Measurements from ENCODE around the gene RCAN3.
"Not testable (repeated sequence)": the region's sequence is repeated elsewhere in the genome, so short reads cannot be mapped to it uniquely, and the experiment has no call there.

The RCAN3 gene

GRCh38 chr1:24520282-24520681 is 17.6 kb downstream of the RCAN3 start:
- H3K9me3 ChIP-seq (ENCODE audit: control insufficient read depth, insufficient read depth, low read length); H3K4me3 ChIP-seq (ENCODE audit: low read depth, low read length); H3K27me3 ChIP-seq (ENCODE audit: control insufficient read depth, insufficient read depth, low read length); H3K36me3 ChIP-seq (ENCODE audit: control insufficient read depth, insufficient read depth, low read length); H3K4me1 ChIP-seq (ENCODE audit: control insufficient read depth, insufficient read depth, low read length); H3K9ac ChIP-seq (ENCODE audit: low read depth, low read length): not testable (repeated sequence)

- Histone ChIP-seq H3K4me3 (ENCODE audit: low read depth, low read length) (no peak overlapping the region), H3K9ac (ENCODE audit: low read depth, low read length) (no peak overlapping the region), H3K36me3 (ENCODE audit: control insufficient read depth, insufficient read depth, low read length) (no peaks in the 10 kb centered on the region), H3K9me3 (ENCODE audit: control insufficient read depth, insufficient read depth, low read length) (no peaks in the 10 kb centered on the region), H3K4me1 (ENCODE audit: control insufficient read depth, insufficient read depth, low read length) (no peaks in the 10 kb centered on the region), H3K27me3 (ENCODE audit: control insufficient read depth, insufficient read depth, low read length) (no peaks in the 10 kb centered on the region)
Observed at GRCh38 chr1:24525606-24526005, 23.0 kb downstream of the RCAN3 start.

- Histone ChIP-seq H3K9me3 (ENCODE audit: control insufficient read depth, insufficient read depth, low read length) (no peaks in the 10 kb centered on the region), H3K4me3 (ENCODE audit: low read depth, low read length) (no peak overlapping the region), H3K9ac (ENCODE audit: low read depth, low read length) (no peak overlapping the region), H3K4me1 (ENCODE audit: control insufficient read depth, insufficient read depth, low read length) (no peaks in the 10 kb centered on the region), H3K27me3 (ENCODE audit: control insufficient read depth, insufficient read depth, low read length) (no peaks in the 10 kb centered on the region), H3K36me3 (ENCODE audit: control insufficient read depth, insufficient read depth, low read length) (no peaks in the 10 kb centered on the region)
Observed at GRCh38 chr1:24526045-24526444, 23.4 kb downstream of the RCAN3 start.

GRCh38 chr1:24526940-24527542 is 24.4 kb downstream of the RCAN3 start:
- H3K27me3 ChIP-seq (ENCODE audit: control insufficient read depth, insufficient read depth, low read length), result no peaks in the 10 kb centered on the region
- no peak overlapping the region for H3K9ac ChIP-seq (ENCODE audit: low read depth, low read length)
- H3K9me3 ChIP-seq (ENCODE audit: control insufficient read depth, insufficient read depth, low read length), result no peaks in the 10 kb centered on the region
- no peaks in the 10 kb centered on the region for H3K36me3 ChIP-seq (ENCODE audit: control insufficient read depth, insufficient read depth, low read length)
- H3K4me1 ChIP-seq (ENCODE audit: control insufficient read depth, insufficient read depth, low read length), result no peaks in the 10 kb centered on the region
- no peak overlapping the region for H3K4me3 ChIP-seq (ENCODE audit: low read depth, low read length)

- Histone ChIP-seq H3K9me3 (ENCODE audit: control insufficient read depth, insufficient read depth, low read length) (no peaks in the 10 kb centered on the region), H3K4me3 (ENCODE audit: low read depth, low read length) (no peak overlapping the region), H3K4me1 (ENCODE audit: control insufficient read depth, insufficient read depth, low read length) (no peaks in the 10 kb centered on the region), H3K36me3 (ENCODE audit: control insufficient read depth, insufficient read depth, low read length) (no peaks in the 10 kb centered on the region), H3K9ac (ENCODE audit: low read depth, low read length) (no peak overlapping the region), H3K27me3 (ENCODE audit: control insufficient read depth, insufficient read depth, low read length) (no peaks in the 10 kb centered on the region)
Observed at GRCh38 chr1:24528744-24529143, 26.1 kb downstream of the RCAN3 start.

- not testable (repeated sequence) for H3K36me3 ChIP-seq (ENCODE audit: control insufficient read depth, insufficient read depth, low read length); H3K9me3 ChIP-seq (ENCODE audit: control insufficient read depth, insufficient read depth, low read length); H3K4me1 ChIP-seq (ENCODE audit: control insufficient read depth, insufficient read depth, low read length); H3K9ac ChIP-seq (ENCODE audit: low read depth, low read length); H3K27me3 ChIP-seq (ENCODE audit: control insufficient read depth, insufficient read depth, low read length); H3K4me3 ChIP-seq (ENCODE audit: low read depth, low read length)
Observed at GRCh38 chr1:24529292-24529691, 26.7 kb downstream of the RCAN3 start.

- peaks cover 11% of the 10 kb centered on the region for H3K4me1 ChIP-seq (ENCODE audit: control insufficient read depth, insufficient read depth, low read length)
- H3K4me3 ChIP-seq (ENCODE audit: low read depth, low read length), result no peak overlapping the region
Observed at GRCh38 chr1:24535021-24535424, 32.4 kb downstream of the RCAN3 start.

GRCh38 chr1:24535778-24536177 is 33.1 kb downstream of the RCAN3 start:
- Histone ChIP-seq H3K9ac (ENCODE audit: low read depth, low read length) (no peak overlapping the region), H3K4me3 (ENCODE audit: low read depth, low read length) (no peak overlapping the region), H3K36me3 (ENCODE audit: control insufficient read depth, insufficient read depth, low read length) (no peaks in the 10 kb centered on the region), H3K4me1 (ENCODE audit: control insufficient read depth, insufficient read depth, low read length) (peaks cover 15% of the 10 kb centered on the region), H3K27me3 (ENCODE audit: control insufficient read depth, insufficient read depth, low read length) (no peaks in the 10 kb centered on the region), H3K9me3 (ENCODE audit: control insufficient read depth, insufficient read depth, low read length) (no peaks in the 10 kb centered on the region)

More at GRCh38 chr1:24535021-24535424, 32.4 kb downstream of the RCAN3 start:
- Histone ChIP-seq H3K9me3 (ENCODE audit: control insufficient read depth, insufficient read depth, low read length) (no peaks in the 10 kb centered on the region), H3K9ac (ENCODE audit: low read depth, low read length) (no peak overlapping the region), H3K36me3 (ENCODE audit: control insufficient read depth, insufficient read depth, low read length) (no peaks in the 10 kb centered on the region), H3K27me3 (ENCODE audit: control insufficient read depth, insufficient read depth, low read length) (no peaks in the 10 kb centered on the region)

GRCh38 chr1:24536391-24536840 is 33.8 kb downstream of the RCAN3 start:
- Histone ChIP-seq H3K27me3 (ENCODE audit: control insufficient read depth, insufficient read depth, low read length) (no peaks in the 10 kb centered on the region), H3K9ac (ENCODE audit: low read depth, low read length) (no peak overlapping the region), H3K4me3 (ENCODE audit: low read depth, low read length) (no peak overlapping the region), H3K9me3 (ENCODE audit: control insufficient read depth, insufficient read depth, low read length) (no peaks in the 10 kb centered on the region), H3K4me1 (ENCODE audit: control insufficient read depth, insufficient read depth, low read length) (peaks cover 21% of the 10 kb centered on the region), H3K36me3 (ENCODE audit: control insufficient read depth, insufficient read depth, low read length) (no peaks in the 10 kb centered on the region)

- Histone ChIP-seq H3K36me3 (ENCODE audit: control insufficient read depth, insufficient read depth, low read length) (no peaks in the 10 kb centered on the region), H3K27me3 (ENCODE audit: control insufficient read depth, insufficient read depth, low read length) (no peaks in the 10 kb centered on the region), H3K9me3 (ENCODE audit: control insufficient read depth, insufficient read depth, low read length) (no peaks in the 10 kb centered on the region), H3K4me1 (ENCODE audit: control insufficient read depth, insufficient read depth, low read length) (peaks cover 19% of the 10 kb centered on the region), H3K9ac (ENCODE audit: low read depth, low read length) (no peak overlapping the region), H3K4me3 (ENCODE audit: low read depth, low read length) (no peak overlapping the region)
Observed at GRCh38 chr1:24540051-24540905, 37.6 kb downstream of the RCAN3 start.

GRCh38 chr1:24540906-24541710 is 38.5 kb downstream of the RCAN3 start:
- H3K27me3 ChIP-seq (ENCODE audit: control insufficient read depth, insufficient read depth, low read length), result no peaks in the 10 kb centered on the region
- no peaks in the 10 kb centered on the region for H3K36me3 ChIP-seq (ENCODE audit: control insufficient read depth, insufficient read depth, low read length)
- peak overlapping the region; percentile 5 for H3K9ac ChIP-seq (ENCODE audit: low read depth, low read length)
- H3K4me1 ChIP-seq (ENCODE audit: control insufficient read depth, insufficient read depth, low read length), result peaks cover 19% of the 10 kb centered on the region
- H3K4me3 ChIP-seq (ENCODE audit: low read depth, low read length), result no peak overlapping the region
- H3K9me3 ChIP-seq (ENCODE audit: control insufficient read depth, insufficient read depth, low read length), result no peaks in the 10 kb centered on the region
